Neural progenitor cell (in vitro differentiated cells): ENCODE measurements around the gene B3GNT4. TPM values are rescaled to one million over a fixed set of nuclear protein-coding genes. Genes with fewer than 3 reads are reported as not detected.

ENCODE experiments used
- DNase-seq: peaks from one replicate; pipeline ENCODE4 v3.0.0-alpha.2; 2016; ENCODE audit warnings: low spot score
- H2AFZ ChIP-seq: fragments of 200-600 bp; sonication (generic); replicated peaks from 2 replicates; pipeline ENCODE4 v1.6.1; 2016; ENCODE audit warnings: antibody characterized with exemption
- H3F3A ChIP-seq: fragments of 200-600 bp; sonication (generic); 2 replicates; pipeline ENCODE4 v1.6.1; 2016; ENCODE audit warnings: antibody characterized with exemption, low read depth
- H3K27ac ChIP-seq: fragments of 200-600 bp; sonication (generic); 2 replicates; pipeline ENCODE4 v1.5.1; 2016; ENCODE audit warnings: mild to moderate bottlenecking
- H3K27me3 ChIP-seq: fragments of 200-600 bp; sonication (generic); 2 replicates; pipeline ENCODE4 v1.6.1; 2016; ENCODE audit warnings: mild to moderate bottlenecking, moderate library complexity
- H3K36me3 ChIP-seq: fragments of 200-600 bp; sonication (generic); 2 replicates; pipeline ENCODE4 v1.5.1; 2016
- H3K4me1 ChIP-seq: fragments of 200-600 bp; sonication (generic); 2 replicates; pipeline ENCODE4 v1.6.1; 2016; ENCODE audit warnings: mixed run types
- H3K4me2 ChIP-seq: fragments of 200-600 bp; sonication (generic); 2 replicates; pipeline ENCODE4 v1.6.1; 2016
- H3K4me3 ChIP-seq: fragments of 200-600 bp; sonication (generic); 2 replicates; pipeline ENCODE4 v1.5.1; 2016
- H3K79me2 ChIP-seq: fragments of 200-600 bp; sonication (generic); 2 replicates; pipeline ENCODE4 v1.6.1; 2016; ENCODE audit warnings: low read depth
- H3K9ac ChIP-seq: fragments of 200-600 bp; sonication (generic); 2 replicates; pipeline ENCODE4 v1.6.1; 2016
- H3K9me3 ChIP-seq: fragments of 200-600 bp; sonication (generic); 2 replicates; pipeline ENCODE4 v1.5.1; 2016; ENCODE audit warnings: low read depth
- H4K20me1 ChIP-seq: fragments of 200-600 bp; sonication (generic); 2 replicates; pipeline ENCODE4 v1.6.1; 2016; ENCODE audit warnings: low read depth
- H3K27ac Mint-ChIP-seq: 3 replicates; pipeline ENCODE4 v1.8.0; 2021; ENCODE audit warnings: mixed read lengths
- H3K27me3 Mint-ChIP-seq: 2 replicates; pipeline ENCODE4 v1.8.0; 2022; ENCODE audit warnings: low read depth, mild to moderate bottlenecking, inconsistent platforms, moderate library complexity, mixed read lengths; ENCODE audit not compliant: insufficient read depth
- H3K36me3 Mint-ChIP-seq: 3 replicates; pipeline ENCODE4 v1.8.0; 2021; ENCODE audit warnings: mixed read lengths
- H3K4me1 Mint-ChIP-seq: 3 replicates; pipeline ENCODE4 v1.8.0; 2021; ENCODE audit warnings: mixed read lengths
- H3K4me3 Mint-ChIP-seq: 3 replicates; pipeline ENCODE4 v1.8.0; 2021; ENCODE audit warnings: mild to moderate bottlenecking, moderate library complexity, mixed read lengths
- H3K9me3 Mint-ChIP-seq: 3 replicates; pipeline ENCODE4 v1.8.0; 2020; ENCODE audit warnings: mixed read lengths
- CTCF ChIP-seq: fragments of 200-600 bp; sonication (generic); IDR thresholded peaks from 2 replicates; pipeline ENCODE4 v1.5.1; 2017; ENCODE audit warnings: antibody characterized with exemption, mild to moderate bottlenecking
- EZH2 ChIP-seq: fragments of 200-600 bp; sonication (generic); IDR thresholded peaks from 2 replicates; pipeline ENCODE4 v1.6.1; 2017; ENCODE audit warnings: antibody characterized with exemption, mild to moderate bottlenecking, moderate library complexity
- EZH2phosphoT487 ChIP-seq: fragments of 200-600 bp; sonication (generic); IDR thresholded peaks from 2 replicates; pipeline ENCODE4 v1.6.1; 2017; ENCODE audit warnings: antibody characterized with exemption
- total RNA-seq: library from RNA; depleted of rRNA; stranded (reverse); fragments of >200 nt; gene quantifications from 2 replicates; pipeline ENCODE4 v1.2.3, GENCODE V29; 2015; ENCODE audit warnings: low replicate concordance

B3GNT4 gene
- total RNA-seq, 1 donor from 2014 or later, result 0.30 TPM

DNA sequence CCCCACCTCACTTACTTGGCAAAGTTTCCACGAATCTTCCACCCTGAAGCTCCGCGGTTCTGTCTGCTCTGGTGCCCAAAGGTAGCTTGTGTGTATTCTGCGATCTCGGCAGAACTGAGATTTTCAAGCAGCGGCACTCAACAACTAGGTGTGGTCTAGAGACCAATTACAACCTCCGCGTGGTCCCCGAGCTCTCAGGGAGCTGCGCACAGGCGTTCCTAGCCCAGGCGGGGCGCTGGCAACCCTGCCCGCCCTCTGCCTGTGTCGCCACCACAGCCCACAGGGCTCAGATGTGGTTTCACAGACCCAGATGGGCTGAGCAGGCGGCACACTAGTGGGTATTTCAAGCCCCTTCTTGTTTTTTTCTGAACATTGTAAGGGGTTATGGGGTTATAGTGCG lies 23.8 kb downstream of the B3GNT4 start:
- Histone ChIP-seq H3K36me3 (no peaks in the 10 kb centered on the region), H3K27me3 (peaks cover 7% of the 10 kb centered on the region), H3K4me1 (peaks cover 24% of the 10 kb centered on the region), H3K79me2 (peaks cover 28% of the 10 kb centered on the region), H4K20me1 (peaks cover 33% of the 10 kb centered on the region), H3K4me2 (no peak overlapping the region), H3F3A (peaks cover 40% of the 10 kb centered on the region), H3K9me3 (no peaks in the 10 kb centered on the region), H3K9ac (no peak overlapping the region), H2AFZ (no peak overlapping the region), H3K4me3 (no peak overlapping the region), H3K27ac (no peak overlapping the region)
- H3K36me3 Mint-ChIP-seq, result peaks cover 14% of the 10 kb centered on the region
- no peak overlapping the region for H3K27ac Mint-ChIP-seq
- peak overlapping the region; percentile 78 for H3K4me3 Mint-ChIP-seq
- H3K9me3 Mint-ChIP-seq, result no peaks in the 10 kb centered on the region
- DNase-seq, result no peak
- peaks cover 26% of the 10 kb centered on the region for H3K4me1 Mint-ChIP-seq
- TF ChIP-seq CTCF, result no peak
- TF ChIP-seq EZH2, result no peak
- no peak for TF ChIP-seq EZH2phosphoT487
- H3K27me3 Mint-ChIP-seq, result peaks cover 2% of the 10 kb centered on the region

DNA sequence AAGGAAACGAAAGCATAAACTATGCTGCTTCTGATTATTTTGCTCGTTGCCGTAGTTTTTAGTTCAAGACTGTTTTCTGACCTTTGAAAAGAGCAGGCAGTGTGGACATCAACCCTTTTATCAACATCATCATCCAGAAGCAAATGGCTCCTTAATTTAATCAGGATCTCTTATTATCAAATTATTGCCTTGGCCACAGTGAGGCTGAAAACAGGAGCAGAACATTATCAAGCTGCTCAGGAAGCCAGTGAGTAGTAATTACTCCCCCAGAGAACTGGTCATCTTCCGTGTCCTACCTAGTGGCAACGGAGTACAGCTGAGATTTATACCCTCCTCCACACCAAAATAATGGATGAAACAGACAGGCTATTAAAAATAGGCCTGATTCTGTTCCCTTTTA lies 24.6 kb downstream of the B3GNT4 start:
- Histone ChIP-seq H3F3A (peaks cover 34% of the 10 kb centered on the region), H3K27ac (no peak overlapping the region), H3K9me3 (no peaks in the 10 kb centered on the region), H3K4me1 (peaks cover 17% of the 10 kb centered on the region), H3K4me3 (no peak overlapping the region), H3K4me2 (no peak overlapping the region), H3K9ac (no peak overlapping the region), H4K20me1 (peaks cover 33% of the 10 kb centered on the region), H3K36me3 (no peaks in the 10 kb centered on the region), H2AFZ (no peak overlapping the region), H3K27me3 (peaks cover 7% of the 10 kb centered on the region), H3K79me2 (peaks cover 20% of the 10 kb centered on the region)
- no peak for DNase-seq
- peak overlapping the region; percentile 55 for H3K4me3 Mint-ChIP-seq
- no peaks in the 10 kb centered on the region for H3K27me3 Mint-ChIP-seq
- H3K9me3 Mint-ChIP-seq, result no peaks in the 10 kb centered on the region
- no peak overlapping the region for H3K27ac Mint-ChIP-seq
- H3K36me3 Mint-ChIP-seq, result peaks cover 13% of the 10 kb centered on the region
- no peak for TF ChIP-seq EZH2phosphoT487
- no peak for TF ChIP-seq CTCF
- no peak for TF ChIP-seq EZH2
- H3K4me1 Mint-ChIP-seq, result peaks cover 23% of the 10 kb centered on the region

GRCh38 chr12:122230798-122231197 lies 27.3 kb downstream of the B3GNT4 start:
- no peak overlapping the region for H3K9ac ChIP-seq
- H4K20me1 ChIP-seq, result peaks cover 14% of the 10 kb centered on the region
- Mint-ChIP-seq H3K9me3 (no peaks in the 10 kb centered on the region), H3K27ac (no peak overlapping the region), H3K27me3 (no peaks in the 10 kb centered on the region), H3K4me1 (peaks cover 6% of the 10 kb centered on the region), H3K4me3 (no peak overlapping the region), H3K36me3 (peaks cover 8% of the 10 kb centered on the region)
- peaks cover 7% of the 10 kb centered on the region for H3K27me3 ChIP-seq
- H3K4me1 ChIP-seq, result no peaks in the 10 kb centered on the region
- no peaks in the 10 kb centered on the region for H3K79me2 ChIP-seq
- no peaks in the 10 kb centered on the region for H3K9me3 ChIP-seq
- no peaks in the 10 kb centered on the region for H3K36me3 ChIP-seq
- no peak overlapping the region for H3K4me2 ChIP-seq
- no peak overlapping the region for H3K4me3 ChIP-seq
- H2AFZ ChIP-seq, result no peak overlapping the region
- DNase-seq, result no peak
- H3K27ac ChIP-seq, result no peak overlapping the region
- no peak for TF ChIP-seq EZH2phosphoT487
- no peak for TF ChIP-seq CTCF
- no peak for TF ChIP-seq EZH2
- H3F3A ChIP-seq, result peaks cover 10% of the 10 kb centered on the region

GRCh38 chr12:122232691-122233090 lies 29.2 kb downstream of the B3GNT4 start:
- H3K27me3 Mint-ChIP-seq, result no peaks in the 10 kb centered on the region
- TF ChIP-seq CTCF (no peak), EZH2 (no peak), EZH2phosphoT487 (no peak)

More at GRCh38 chr12:122232691-122233090, 29.2 kb downstream of the B3GNT4 start:
- Histone ChIP-seq H3K27ac (no peak overlapping the region), H3K4me1 (no peaks in the 10 kb centered on the region), H4K20me1 (peaks cover under 1% of the 10 kb centered on the region), H3K9me3 (no peaks in the 10 kb centered on the region), H2AFZ (no peak overlapping the region), H3K79me2 (no peaks in the 10 kb centered on the region), H3K9ac (no peak overlapping the region), H3K4me3 (no peak overlapping the region), H3K36me3 (no peaks in the 10 kb centered on the region), H3K27me3 (no peaks in the 10 kb centered on the region), H3F3A (no peaks in the 10 kb centered on the region), H3K4me2 (no peak overlapping the region)
- Mint-ChIP-seq H3K4me3 (no peak overlapping the region), H3K27ac (no peak overlapping the region), H3K9me3 (no peaks in the 10 kb centered on the region), H3K36me3 (peaks cover 8% of the 10 kb centered on the region), H3K4me1 (no peaks in the 10 kb centered on the region)
- DNase-seq, result no peak
